H1 (cell line): ENCODE results near the gene LRP1. TPM values are rescaled to one million over a fixed set of nuclear protein-coding genes. Genes with fewer than 3 reads are reported as not detected.

ENCODE experiments used
- CTCF ChIA-PET: fragments of 300-600 bp; sonication (Branson Sonifier 250); formaldehyde crosslinking; loops from one replicate; lab custom pipeline; 2021; ENCODE audit not compliant: partially characterized antibody; lab: Charles Lee
- POLR2A ChIA-PET: fragments of 300-600 bp; sonication (Branson Sonifier 250); formaldehyde crosslinking; loops from one replicate; lab custom pipeline; 2021; ENCODE audit warnings: inconsistent platforms; ENCODE audit not compliant: partially characterized antibody; lab: Charles Lee
- DNase-seq, 2 experiments: peaks; one replicate each; pipeline versions ENCODE4 v3.0.0 to v3.0.0-alpha.2; 2010 to 2022; ENCODE audit warnings: low spot score in 2 of 2, low read depth in 1 of 2, mixed read lengths in 1 of 2
- FAIRE-seq: peaks from 2 replicates; lab custom pipeline; 2011; peaks lifted over from hg19 to GRCh38; lab: Jason Lieb, UNC
- H2AFZ ChIP-seq: 2 replicates; pipeline ENCODE4 v1.8.1; 2012; ENCODE audit warnings: low read length, inconsistent platforms
- H2AK5ac ChIP-seq: 2 replicates; pipeline ENCODE4 v1.6.1; 2013; ENCODE audit warnings: low read depth, low read length
- H2BK120ac ChIP-seq: replicated peaks from 2 replicates; pipeline ENCODE3; 2013; ENCODE audit warnings: low read depth, low read length, inconsistent platforms
- H2BK12ac ChIP-seq: 2 replicates; pipeline ENCODE4 v1.6.1; 2013; ENCODE audit warnings: low read depth, low read length
- H2BK15ac ChIP-seq: 2 replicates; pipeline ENCODE4 v1.6.1; 2013; ENCODE audit warnings: low read length
- H2BK20ac ChIP-seq: 2 replicates; pipeline ENCODE4 v1.6.1; 2013; ENCODE audit warnings: low read length
- H2BK5ac ChIP-seq: 2 replicates; pipeline ENCODE4 v1.6.1; 2013; ENCODE audit warnings: low read depth, low read length
- H3K14ac ChIP-seq: 2 replicates; pipeline ENCODE4 v1.6.1; 2013; ENCODE audit warnings: inconsistent platforms; ENCODE audit not compliant: insufficient read length
- H3K18ac ChIP-seq: 2 replicates; pipeline ENCODE4 v1.6.1; 2013; ENCODE audit warnings: low read length; ENCODE audit errors: extremely low read depth
- H3K23ac ChIP-seq: 2 replicates; pipeline ENCODE4 v1.6.1; 2013; ENCODE audit warnings: inconsistent platforms; ENCODE audit not compliant: insufficient read length
- H3K23me2 ChIP-seq: 2 replicates; pipeline ENCODE4 v1.6.1; 2013; ENCODE audit warnings: low read depth, low read length
- H3K27ac ChIP-seq: 2 replicates; pipeline ENCODE4 v1.6.1; 2011; ENCODE audit warnings: low read depth, low read length, inconsistent platforms
- H3K27me3 ChIP-seq, 4 experiments: replicated peaks in 1 of 4; 1 replicate in 1 of 4; 2 replicates in 3 of 4; pipeline versions ENCODE4 v1.6.1 to v1.8.1; 2011 to 2013; ENCODE audit warnings: low read length in 3 of 4, mild to moderate bottlenecking in 3 of 4, inconsistent platforms in 2 of 4, mixed read lengths in 2 of 4, moderate library complexity in 1 of 4; ENCODE audit not compliant: control insufficient read depth in 3 of 4, insufficient read depth in 3 of 4; ENCODE audit errors: extremely low read depth in 1 of 4
- H3K36me3 ChIP-seq, 4 experiments: 2 replicates each; pipeline versions ENCODE4 v1.6.1 to v1.8.1; 2011 to 2013; ENCODE audit warnings: mild to moderate bottlenecking in 4 of 4, low read length in 3 of 4, moderate library complexity in 2 of 4, control low read depth in 1 of 4, inconsistent platforms in 1 of 4; ENCODE audit not compliant: insufficient read depth in 4 of 4, control insufficient read depth in 2 of 4
- H3K4ac ChIP-seq: replicated peaks from 2 replicates; pipeline ENCODE3; 2013; ENCODE audit warnings: low read length, low read depth, mixed read lengths, inconsistent platforms; ENCODE audit not compliant: insufficient read length
- H3K4me1 ChIP-seq, 4 experiments: replicated peaks in 1 of 4; 1 replicate in 1 of 4; 2 replicates in 3 of 4; pipeline versions ENCODE4 v1.6.1 to v1.8.1; 2011 to 2013; ENCODE audit warnings: low read length in 3 of 4, inconsistent platforms in 2 of 4, mixed read lengths in 1 of 4; ENCODE audit not compliant: insufficient read depth in 4 of 4, control insufficient read depth in 3 of 4
- H3K4me2 ChIP-seq, 2 experiments: 2 replicates each; pipeline versions ENCODE4 v1.6.1 to v1.8.1; 2011 to 2013; ENCODE audit warnings: low read depth in 2 of 2, low read length in 2 of 2, control low read depth in 1 of 2, inconsistent platforms in 1 of 2, mild to moderate bottlenecking in 1 of 2; ENCODE audit not compliant: insufficient read depth in 1 of 2
- H3K4me3 ChIP-seq, 4 experiments: fragments of 200-600, 300-600 bp in 1 of 4; sonication (generic), shearing (Covaris generic), sonication (Bioruptor Twin) in 1 of 4; 2 replicates each; pipeline versions ENCODE4 v1.5.1 to v1.8.1; 2011 to 2016; ENCODE audit warnings: low read length in 4 of 4, low read depth in 3 of 4, control low read depth in 2 of 4, inconsistent platforms in 2 of 4, mild to moderate bottlenecking in 2 of 4, mixed read lengths in 1 of 4, moderate library complexity in 1 of 4; ENCODE audit not compliant: insufficient read depth in 2 of 4; ENCODE audit errors: extremely low read depth in 1 of 4
- H3K56ac ChIP-seq: replicated peaks from 2 replicates; pipeline ENCODE3; 2013; ENCODE audit warnings: low read depth, mild to moderate bottlenecking, mixed read lengths, low read length, inconsistent platforms; ENCODE audit not compliant: insufficient read length
- H3K79me1 ChIP-seq: 2 replicates; pipeline ENCODE4 v1.6.1; 2013; ENCODE audit warnings: low read depth, low read length, control low read depth
- H3K79me2 ChIP-seq, 2 experiments: 2 replicates each; pipeline versions ENCODE4 v1.6.1 to v1.8.1; 2012 to 2013; ENCODE audit warnings: low read length in 2 of 2, mild to moderate bottlenecking in 2 of 2, inconsistent platforms in 1 of 2; ENCODE audit not compliant: insufficient read depth in 2 of 2, control insufficient read depth in 1 of 2
- H3K9ac ChIP-seq, 4 experiments: replicated peaks in 1 of 4; 1 replicate in 1 of 4; 2 replicates in 3 of 4; pipeline versions ENCODE4 v1.6.1 to v1.8.1; 2011 to 2013; ENCODE audit warnings: low read depth in 3 of 4, low read length in 3 of 4, control low read depth in 2 of 4, mild to moderate bottlenecking in 2 of 4, moderate library complexity in 2 of 4, inconsistent platforms in 1 of 4; ENCODE audit errors: extremely low read depth in 1 of 4
- H3K9me3 ChIP-seq, 2 experiments: 2 replicates each; pipeline versions ENCODE4 v1.6.1 to v1.8.1; 2012 to 2013; ENCODE audit warnings: mild to moderate bottlenecking in 2 of 2, moderate library complexity in 2 of 2, control low read depth in 1 of 2, inconsistent platforms in 1 of 2, low read depth in 1 of 2, low read length in 1 of 2, mixed read lengths in 1 of 2; ENCODE audit not compliant: insufficient read depth in 2 of 2
- H4K20me1 ChIP-seq, 2 experiments: replicated peaks in 1 of 2; 2 replicates each; pipeline versions ENCODE3 to v1.8.1; 2011 to 2013; ENCODE audit warnings: inconsistent platforms in 2 of 2, low read length in 2 of 2, mild to moderate bottlenecking in 1 of 2; ENCODE audit not compliant: insufficient read depth in 2 of 2, control insufficient read depth in 1 of 2
- H4K5ac ChIP-seq: 2 replicates; pipeline ENCODE4 v1.6.1; 2013; ENCODE audit warnings: low read length, low read depth, mixed read lengths, inconsistent platforms; ENCODE audit not compliant: insufficient read length
- H4K8ac ChIP-seq: 2 replicates; pipeline ENCODE4 v1.8.0; 2013; ENCODE audit warnings: mild to moderate bottlenecking, moderate library complexity, low read length, inconsistent platforms; ENCODE audit not compliant: insufficient read depth; ENCODE audit errors: extremely low read depth
- H4K91ac ChIP-seq: replicated peaks from 2 replicates; pipeline ENCODE3; 2013; ENCODE audit warnings: low read length, mixed read lengths, inconsistent platforms; ENCODE audit not compliant: insufficient read length
- EP300 ChIP-seq, 2 experiments: IDR thresholded peaks; 1 replicate in 1 of 2; 2 replicates in 1 of 2; pipeline ENCODE4 v1.6.1; 2011 to 2012; ENCODE audit warnings: low read depth in 2 of 2, low read length in 2 of 2, mild to moderate bottlenecking in 2 of 2, borderline replicate concordance in 1 of 2, inconsistent platforms in 1 of 2, moderate library complexity in 1 of 2
- SUZ12 ChIP-seq: fragments of 200-600 bp; sonication (generic); IDR thresholded peaks from 2 replicates; pipeline ENCODE4 v1.6.1; 2012; ENCODE audit warnings: mild to moderate bottlenecking, inconsistent platforms, low read length, moderate library complexity, mixed read lengths
- WGBS, 2 experiments: shearing (Covaris generic) in 1 of 2; methylation state at CpG; one replicate each; pipeline versions ENCODE4 v1.1.6 to v1.1.7; 2013 to 2015; ENCODE audit warnings: low lambda C conversion rate in 2 of 2, mixed read lengths in 2 of 2, inconsistent platforms in 1 of 2, low coverage in 1 of 2, missing lambda C conversion rate in 1 of 2; ENCODE audit not compliant: insufficient replicate concordance in 2 of 2, insufficient coverage in 1 of 2, insufficient read length in 1 of 2; ENCODE audit errors: extremely low coverage in 1 of 2, missing lambda C conversion rate in 1 of 2; 5-methylcytosine and 5-hydroxymethylcytosine counted together
- polyA plus RNA-seq, 7 experiments: library from polyadenylated mRNA; depleted of rRNA in 3 of 7; stranded (reverse) in 5 of 7; unstranded in 2 of 7; fragments of >200 nt in 5 of 7; fragments of 200-250 nt in 2 of 7; gene quantifications; 1 replicate in 5 of 7; 2 replicates in 1 of 7; 4 replicates in 1 of 7; pipeline versions ENCODE4 v1.2.1 to v1.2.3, GENCODE V29; 2011 to 2013; ENCODE audit warnings: missing spikeins in 2 of 7, mixed read lengths in 2 of 7
- total RNA-seq: library from RNA; stranded (reverse); fragmentation: NEBNext Ultra II Directional; extraction: Animal tissue kit (Norgen Biotek cat#: 25700); gene quantifications from 2 replicates; pipeline ENCODE4 v1.2.1, GENCODE V29; 2021

Gene LRP1
- total and polyA plus RNA-seq, 2 of the 8 experiments (the other 6 are each of a cell fraction or from before 2014, with no cell fraction given) = 35.3 to 92.5 TPM

GRCh38 chr12:57235728-57236131 is 107.4 kb downstream of the LRP1 start:
- Histone ChIP-seq H3K56ac (no peak overlapping the region), H4K20me1 (peaks cover 25 to 41% of the 10 kb centered on the region in 2 experiments), H2BK20ac (no peak overlapping the region), H3K18ac (no peak overlapping the region), H2BK5ac (no peak overlapping the region), H3K79me1 (peaks cover 8% of the 10 kb centered on the region), H3K23me2 (peaks cover 26% of the 10 kb centered on the region), H4K5ac (no peak overlapping the region), H3K36me3 (peaks cover 29 to 39% (median 35%) of the 10 kb centered on the region in 4 experiments), H3K4me1 (peaks cover 6 to 59% (median 36%) of the 10 kb centered on the region in 4 experiments), H4K8ac (no peak overlapping the region), H3K79me2 (peaks cover under 1 to 7% of the 10 kb centered on the region in 2 experiments; a peak in 3 of 4 replicates), H4K91ac (no peak overlapping the region), H3K4me2 (peak overlapping the region; percentile 45 to 89; a peak in 1 of 4 replicates), H3K9ac (no peak overlapping the region), H3K9me3 (no peaks in the 10 kb centered on the region), H3K4ac (no peak overlapping the region), H3K14ac (no peak overlapping the region), H2BK15ac (no peak overlapping the region), H2AK5ac (no peak overlapping the region), H3K27me3 (peaks cover 41 to 60% (median 53%) of the 10 kb centered on the region in 4 experiments), H2AFZ (no peak overlapping the region), H3K27ac (no peak overlapping the region), H2BK12ac (0 out of 2 replicates have a peak overlapping the region, but pooled peaks have one; percentile 39), H3K23ac (no peak overlapping the region), H2BK120ac (no peak overlapping the region), H3K4me3 (peak overlapping the region in 1 of 4 experiments; percentile 10; a peak in 3 of 8 replicates)
- TF ChIP-seq EP300 (IDR thresholded peaks at IDR 0.05; ENCODE audit: borderline replicate concordance in 1 of 2, low read depth in 2 of 2, low read length in 2 of 2) = no peak
- 0 out of 2 replicates have a peak, but pooled peaks have one; percentile 0 for TF ChIP-seq SUZ12
- 56% methylated on average over 7 of the region's 8 CpGs; no CpG with 5 or more reads in 1 of the 2 experiments for WGBS, 2 experiments
- ChIA-PET POLR2A (interaction anchor here (0.5 to 23.7 kb wide), 18 partner anchors 6 to 284 kb away, joined by 3 to 852 read pairs (median 4); partner anchors contain the start of genes DDIT3, GLI1, INHBE and LRP1), CTCF (interaction anchor here (17.3 to 27.9 kb wide), 3 partner anchors 8 to 221 kb away, joined by 225 to 726 read pairs (median 527); partner anchors contain the start of genes GLI1, INHBE, NXPH4 and SHMT2)
- FAIRE-seq (no peak), DNase-seq (no peak)
